AG04450 (cell line): Measurements from ENCODE around the gene CCDC78. TPM values are rescaled to one million over a fixed set of nuclear protein-coding genes. Genes with fewer than 3 reads are reported as not detected.

ENCODE experiments used
- CTCF ChIA-PET: fragments of 300-600, 350-600 bp; formaldehyde crosslinking; extraction: SDS; loops from one replicate; lab custom pipeline; 2022; ENCODE audit warnings: antibody characterized with exemption, inconsistent platforms; lab: Charles Lee
- POLR2A ChIA-PET: fragments of 350-600 bp; formaldehyde crosslinking; extraction: SDS; loops from one replicate; lab custom pipeline; 2021; ENCODE audit warnings: antibody characterized with exemption, inconsistent platforms; lab: Yijun Ruan, JAX
- DNase-seq: peaks from one replicate; pipeline ENCODE4 v3.0.0-alpha.2; 2011; ENCODE audit warnings: low read depth, low spot score
- H3K27ac ChIP-seq: one replicate; pipeline ENCODE4 v1.5.1; 2012; ENCODE audit warnings: low read depth, low read length, control low read depth
- H3K27me3 ChIP-seq: one replicate; pipeline ENCODE4 v1.6.0; 2012; ENCODE audit warnings: low read length; ENCODE audit not compliant: control insufficient read depth, insufficient read depth
- H3K4me3 ChIP-seq: 2 replicates; pipeline ENCODE4 v1.5.1; 2011; ENCODE audit warnings: mild to moderate bottlenecking, low read depth, low read length, control low read depth
- H3K9me3 ChIP-seq: 2 replicates; pipeline ENCODE4 v1.5.1; 2012; ENCODE audit warnings: low read length; ENCODE audit not compliant: control insufficient read depth, insufficient read depth
- polyA plus RNA-seq: library from polyadenylated mRNA; depleted of rRNA; stranded (reverse); fragments of >200 nt; gene quantifications from 2 replicates; pipeline ENCODE4 v1.2.3, GENCODE V29; 2011
- TF ChIP-seq, protein P1 (sequence below): IDR thresholded peaks from 2 replicates; pipeline ENCODE4 v1.5.1; 2011; ENCODE audit warnings: low read depth, low read length, control low read depth, inconsistent platforms

CCDC78 gene
- polyA plus RNA-seq, 1 experiment, result 1.1 TPM

DNA sequence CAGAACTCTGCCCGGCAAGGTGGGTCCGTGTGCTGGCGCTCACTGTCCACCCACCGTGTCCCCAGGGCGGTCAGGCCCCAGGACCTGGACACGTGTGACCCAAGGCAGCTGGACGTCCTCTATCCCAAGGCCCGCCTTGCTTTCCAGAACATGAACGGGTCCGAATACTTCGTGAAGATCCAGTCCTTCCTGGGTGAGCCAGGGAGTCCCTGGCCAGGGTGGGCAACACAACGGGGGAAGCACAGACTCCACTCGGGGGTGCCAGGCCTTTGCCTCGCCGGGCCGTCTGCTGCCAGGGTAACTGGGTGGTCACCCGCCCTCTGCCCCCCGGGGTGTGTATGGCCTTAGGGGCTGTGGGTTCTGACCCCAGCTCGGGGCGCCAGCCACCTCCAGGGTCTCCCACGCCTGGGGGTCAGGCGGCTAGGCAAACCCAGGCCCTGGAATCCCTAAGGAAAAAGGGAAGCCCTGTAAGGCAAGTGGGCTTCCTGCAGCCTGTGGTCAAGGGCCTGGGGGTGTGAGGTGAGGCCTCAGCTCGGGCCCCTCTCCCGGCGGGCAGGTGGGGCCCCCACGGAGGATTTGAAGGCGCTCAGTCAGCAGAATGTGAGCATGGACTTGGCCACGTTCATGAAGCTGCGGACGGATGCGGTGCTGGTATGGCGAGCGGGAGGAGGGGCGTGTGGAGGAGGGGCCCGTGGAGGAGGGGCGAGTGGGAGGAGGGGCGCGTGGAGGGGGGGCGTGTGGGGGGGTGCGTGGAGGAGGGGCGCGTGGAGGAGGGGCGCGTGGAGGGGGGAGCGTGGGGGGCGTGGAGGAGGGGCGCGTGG is 40.8 kb upstream of the CCDC78 start:
- Histone ChIP-seq H3K27ac (no peak overlapping the region), H3K4me3 (no peak overlapping the region), H3K27me3 (no peaks in the 10 kb centered on the region), H3K9me3 (no peaks in the 10 kb centered on the region; the same call in 1 of the 2 replicates)
- CTCF ChIA-PET, result no interaction called here
- POLR2A ChIA-PET, result no interaction called here
- no peak for DNase-seq
- TF ChIP-seq, protein P1, sequence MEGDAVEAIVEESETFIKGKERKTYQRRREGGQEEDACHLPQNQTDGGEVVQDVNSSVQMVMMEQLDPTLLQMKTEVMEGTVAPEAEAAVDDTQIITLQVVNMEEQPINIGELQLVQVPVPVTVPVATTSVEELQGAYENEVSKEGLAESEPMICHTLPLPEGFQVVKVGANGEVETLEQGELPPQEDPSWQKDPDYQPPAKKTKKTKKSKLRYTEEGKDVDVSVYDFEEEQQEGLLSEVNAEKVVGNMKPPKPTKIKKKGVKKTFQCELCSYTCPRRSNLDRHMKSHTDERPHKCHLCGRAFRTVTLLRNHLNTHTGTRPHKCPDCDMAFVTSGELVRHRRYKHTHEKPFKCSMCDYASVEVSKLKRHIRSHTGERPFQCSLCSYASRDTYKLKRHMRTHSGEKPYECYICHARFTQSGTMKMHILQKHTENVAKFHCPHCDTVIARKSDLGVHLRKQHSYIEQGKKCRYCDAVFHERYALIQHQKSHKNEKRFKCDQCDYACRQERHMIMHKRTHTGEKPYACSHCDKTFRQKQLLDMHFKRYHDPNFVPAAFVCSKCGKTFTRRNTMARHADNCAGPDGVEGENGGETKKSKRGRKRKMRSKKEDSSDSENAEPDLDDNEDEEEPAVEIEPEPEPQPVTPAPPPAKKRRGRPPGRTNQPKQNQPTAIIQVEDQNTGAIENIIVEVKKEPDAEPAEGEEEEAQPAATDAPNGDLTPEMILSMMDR, result no peak

DNA sequence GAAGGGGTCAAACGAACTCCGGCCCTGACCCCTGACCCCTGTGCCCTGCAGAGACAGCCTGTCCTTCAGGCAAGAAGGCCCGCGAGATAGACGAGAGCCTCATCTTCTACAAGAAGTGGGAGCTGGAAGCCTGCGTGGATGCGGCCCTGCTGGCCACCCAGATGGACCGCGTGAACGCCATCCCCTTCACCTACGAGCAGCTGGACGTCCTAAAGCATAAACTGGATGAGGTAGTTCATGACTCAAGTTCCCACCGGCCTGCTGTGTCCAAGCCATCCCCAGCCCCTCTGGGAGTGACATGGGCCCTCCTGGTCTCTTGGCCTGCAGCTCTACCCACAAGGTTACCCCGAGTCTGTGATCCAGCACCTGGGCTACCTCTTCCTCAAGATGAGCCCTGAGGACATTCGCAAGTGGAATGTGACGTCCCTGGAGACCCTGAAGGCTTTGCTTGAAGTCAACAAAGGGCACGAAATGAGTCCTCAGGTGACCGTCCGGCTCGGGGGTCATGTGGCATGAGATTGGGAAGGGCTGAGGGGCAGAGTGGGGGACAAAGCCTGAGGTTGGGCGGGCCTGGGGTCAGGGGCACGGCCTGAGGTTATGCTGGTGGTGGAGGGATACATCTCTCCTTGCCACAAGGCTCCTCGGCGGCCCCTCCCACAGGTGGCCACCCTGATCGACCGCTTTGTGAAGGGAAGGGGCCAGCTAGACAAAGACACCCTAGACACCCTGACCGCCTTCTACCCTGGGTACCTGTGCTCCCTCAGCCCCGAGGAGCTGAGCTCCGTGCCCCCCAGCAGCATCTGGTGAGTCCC is 40.0 kb upstream of the CCDC78 start:
- CTCF ChIA-PET, result interaction anchor here (0.5 kb wide), 1 partner anchor 26 kb away, joined by 6 read pairs; no protein-coding TSS in a partner anchor

DNA sequence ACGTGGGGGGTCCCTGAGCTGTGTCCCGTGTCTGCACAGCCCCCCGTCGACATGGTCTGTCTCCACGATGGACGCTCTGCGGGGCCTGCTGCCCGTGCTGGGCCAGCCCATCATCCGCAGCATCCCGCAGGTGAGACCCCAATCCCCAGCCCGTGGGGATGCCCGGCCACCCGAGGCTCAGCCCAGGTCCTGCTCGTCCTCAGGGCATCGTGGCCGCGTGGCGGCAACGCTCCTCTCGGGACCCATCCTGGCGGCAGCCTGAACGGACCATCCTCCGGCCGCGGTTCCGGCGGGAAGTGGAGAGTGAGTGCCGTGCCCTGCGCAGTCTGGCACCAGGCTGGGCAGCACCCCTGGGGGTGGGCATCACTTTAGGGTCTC is 39.2 kb upstream of the CCDC78 start:
- no peak overlapping the region for H3K27ac ChIP-seq
- no peak overlapping the region for H3K4me3 ChIP-seq
- CTCF ChIA-PET, result no interaction called here
- DNase-seq, result no peak
- no peaks in the 10 kb centered on the region; the same call in 1 of the 2 replicates for H3K9me3 ChIP-seq
- peaks cover 5% of the 10 kb centered on the region for H3K27me3 ChIP-seq
- POLR2A ChIA-PET, result no interaction called here
- TF ChIP-seq, protein P1, result no peak

More for the DNA sequence above, 40.0 kb upstream of the CCDC78 start:
- TF ChIP-seq, protein P1, result no peak
- no peak overlapping the region for H3K27ac ChIP-seq
- POLR2A ChIA-PET, result no interaction called here
- DNase-seq, result no peak
- H3K27me3 ChIP-seq, result peaks cover 3% of the 10 kb centered on the region
- no peaks in the 10 kb centered on the region; the same call in 1 of the 2 replicates for H3K9me3 ChIP-seq
- H3K4me3 ChIP-seq, result no peak overlapping the region

DNA sequence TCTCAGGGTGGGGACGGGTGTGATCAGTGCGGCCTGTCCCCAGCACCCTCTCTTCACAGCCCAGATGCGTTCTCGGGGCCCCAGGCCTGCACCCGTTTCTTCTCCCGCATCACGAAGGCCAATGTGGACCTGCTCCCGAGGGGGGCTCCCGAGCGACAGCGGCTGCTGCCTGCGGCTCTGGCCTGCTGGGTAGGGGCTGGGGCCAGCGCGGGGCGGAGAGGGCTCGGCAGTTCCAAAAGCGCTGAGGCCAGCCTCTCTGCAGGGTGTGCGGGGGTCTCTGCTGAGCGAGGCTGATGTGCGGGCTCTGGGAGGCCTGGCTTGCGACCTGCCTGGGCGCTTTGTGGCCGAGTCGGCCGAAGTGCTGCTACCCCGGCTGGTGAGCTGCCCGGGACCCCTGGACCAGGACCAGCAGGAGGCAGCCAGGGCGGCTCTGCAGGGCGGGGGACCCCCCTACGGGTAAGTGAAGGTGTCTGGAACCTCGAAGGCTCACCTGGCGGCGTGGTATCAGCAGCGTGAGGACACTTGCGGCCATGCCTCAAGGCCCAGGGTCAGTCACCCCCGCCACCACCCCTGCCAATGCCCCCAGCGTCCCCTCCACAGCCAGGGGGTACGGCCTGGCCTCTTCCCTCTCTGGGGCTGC is 38.7 kb upstream of the CCDC78 start:
- Histone ChIP-seq H3K27me3 (peaks cover 5% of the 10 kb centered on the region), H3K27ac (no peak overlapping the region), H3K9me3 (no peaks in the 10 kb centered on the region; the same call in 1 of the 2 replicates), H3K4me3 (no peak overlapping the region)
- ChIA-PET POLR2A (no interaction called here), CTCF (no interaction called here)
- TF ChIP-seq, protein P1, result no peak
- DNase-seq, result no peak
